H1 (cell line): ENCODE measurements around the gene GRIP2. TPM values are rescaled to one million over a fixed set of nuclear protein-coding genes. Genes with fewer than 3 reads are reported as not detected.

Experiments
- CTCF ChIA-PET: fragments of 300-600 bp; sonication (Branson Sonifier 250); formaldehyde crosslinking; loops from one replicate; lab custom pipeline; 2021; ENCODE audit not compliant: partially characterized antibody; lab: Charles Lee
- POLR2A ChIA-PET: fragments of 300-600 bp; sonication (Branson Sonifier 250); formaldehyde crosslinking; loops from one replicate; lab custom pipeline; 2021; ENCODE audit warnings: inconsistent platforms; ENCODE audit not compliant: partially characterized antibody; lab: Charles Lee
- DNase-seq, 2 experiments: peaks; one replicate each; pipeline versions ENCODE4 v3.0.0 to v3.0.0-alpha.2; 2010 to 2022; ENCODE audit warnings: low spot score in 2 of 2, low read depth in 1 of 2, mixed read lengths in 1 of 2
- FAIRE-seq: peaks from 2 replicates; lab custom pipeline; 2011; peaks lifted over from hg19 to GRCh38; lab: Jason Lieb, UNC
- H2AFZ ChIP-seq: 2 replicates; pipeline ENCODE4 v1.8.1; 2012; ENCODE audit warnings: low read length, inconsistent platforms
- H2AK5ac ChIP-seq: 2 replicates; pipeline ENCODE4 v1.6.1; 2013; ENCODE audit warnings: low read depth, low read length
- H2BK120ac ChIP-seq: replicated peaks from 2 replicates; pipeline ENCODE3; 2013; ENCODE audit warnings: low read depth, low read length, inconsistent platforms
- H2BK12ac ChIP-seq: 2 replicates; pipeline ENCODE4 v1.6.1; 2013; ENCODE audit warnings: low read depth, low read length
- H2BK15ac ChIP-seq: 2 replicates; pipeline ENCODE4 v1.6.1; 2013; ENCODE audit warnings: low read length
- H2BK20ac ChIP-seq: 2 replicates; pipeline ENCODE4 v1.6.1; 2013; ENCODE audit warnings: low read length
- H2BK5ac ChIP-seq: 2 replicates; pipeline ENCODE4 v1.6.1; 2013; ENCODE audit warnings: low read depth, low read length
- H3K14ac ChIP-seq: 2 replicates; pipeline ENCODE4 v1.6.1; 2013; ENCODE audit warnings: inconsistent platforms; ENCODE audit not compliant: insufficient read length
- H3K18ac ChIP-seq: 2 replicates; pipeline ENCODE4 v1.6.1; 2013; ENCODE audit warnings: low read length; ENCODE audit errors: extremely low read depth
- H3K23ac ChIP-seq: 2 replicates; pipeline ENCODE4 v1.6.1; 2013; ENCODE audit warnings: inconsistent platforms; ENCODE audit not compliant: insufficient read length
- H3K23me2 ChIP-seq: 2 replicates; pipeline ENCODE4 v1.6.1; 2013; ENCODE audit warnings: low read depth, low read length
- H3K27ac ChIP-seq: 2 replicates; pipeline ENCODE4 v1.6.1; 2011; ENCODE audit warnings: low read depth, low read length, inconsistent platforms
- H3K27me3 ChIP-seq, 4 experiments: replicated peaks in 1 of 4; 1 replicate in 1 of 4; 2 replicates in 3 of 4; pipeline versions ENCODE4 v1.6.1 to v1.8.1; 2011 to 2013; ENCODE audit warnings: low read length in 3 of 4, mild to moderate bottlenecking in 3 of 4, inconsistent platforms in 2 of 4, mixed read lengths in 2 of 4, moderate library complexity in 1 of 4; ENCODE audit not compliant: control insufficient read depth in 3 of 4, insufficient read depth in 3 of 4; ENCODE audit errors: extremely low read depth in 1 of 4
- H3K36me3 ChIP-seq, 4 experiments: 2 replicates each; pipeline versions ENCODE4 v1.6.1 to v1.8.1; 2011 to 2013; ENCODE audit warnings: mild to moderate bottlenecking in 4 of 4, low read length in 3 of 4, moderate library complexity in 2 of 4, control low read depth in 1 of 4, inconsistent platforms in 1 of 4; ENCODE audit not compliant: insufficient read depth in 4 of 4, control insufficient read depth in 2 of 4
- H3K4ac ChIP-seq: replicated peaks from 2 replicates; pipeline ENCODE3; 2013; ENCODE audit warnings: low read length, low read depth, mixed read lengths, inconsistent platforms; ENCODE audit not compliant: insufficient read length
- H3K4me1 ChIP-seq, 4 experiments: replicated peaks in 1 of 4; 1 replicate in 1 of 4; 2 replicates in 3 of 4; pipeline versions ENCODE4 v1.6.1 to v1.8.1; 2011 to 2013; ENCODE audit warnings: low read length in 3 of 4, inconsistent platforms in 2 of 4, mixed read lengths in 1 of 4; ENCODE audit not compliant: insufficient read depth in 4 of 4, control insufficient read depth in 3 of 4
- H3K4me2 ChIP-seq, 2 experiments: 2 replicates each; pipeline versions ENCODE4 v1.6.1 to v1.8.1; 2011 to 2013; ENCODE audit warnings: low read depth in 2 of 2, low read length in 2 of 2, control low read depth in 1 of 2, inconsistent platforms in 1 of 2, mild to moderate bottlenecking in 1 of 2; ENCODE audit not compliant: insufficient read depth in 1 of 2
- H3K4me3 ChIP-seq, 4 experiments: fragments of 200-600, 300-600 bp in 1 of 4; sonication (generic), shearing (Covaris generic), sonication (Bioruptor Twin) in 1 of 4; 2 replicates each; pipeline versions ENCODE4 v1.5.1 to v1.8.1; 2011 to 2016; ENCODE audit warnings: low read length in 4 of 4, low read depth in 3 of 4, control low read depth in 2 of 4, inconsistent platforms in 2 of 4, mild to moderate bottlenecking in 2 of 4, mixed read lengths in 1 of 4, moderate library complexity in 1 of 4; ENCODE audit not compliant: insufficient read depth in 2 of 4; ENCODE audit errors: extremely low read depth in 1 of 4
- H3K56ac ChIP-seq: replicated peaks from 2 replicates; pipeline ENCODE3; 2013; ENCODE audit warnings: low read depth, mild to moderate bottlenecking, mixed read lengths, low read length, inconsistent platforms; ENCODE audit not compliant: insufficient read length
- H3K79me1 ChIP-seq: 2 replicates; pipeline ENCODE4 v1.6.1; 2013; ENCODE audit warnings: low read depth, low read length, control low read depth
- H3K79me2 ChIP-seq, 2 experiments: 2 replicates each; pipeline versions ENCODE4 v1.6.1 to v1.8.1; 2012 to 2013; ENCODE audit warnings: low read length in 2 of 2, mild to moderate bottlenecking in 2 of 2, inconsistent platforms in 1 of 2; ENCODE audit not compliant: insufficient read depth in 2 of 2, control insufficient read depth in 1 of 2
- H3K9ac ChIP-seq, 4 experiments: replicated peaks in 1 of 4; 1 replicate in 1 of 4; 2 replicates in 3 of 4; pipeline versions ENCODE4 v1.6.1 to v1.8.1; 2011 to 2013; ENCODE audit warnings: low read depth in 3 of 4, low read length in 3 of 4, control low read depth in 2 of 4, mild to moderate bottlenecking in 2 of 4, moderate library complexity in 2 of 4, inconsistent platforms in 1 of 4; ENCODE audit errors: extremely low read depth in 1 of 4
- H3K9me3 ChIP-seq, 2 experiments: 2 replicates each; pipeline versions ENCODE4 v1.6.1 to v1.8.1; 2012 to 2013; ENCODE audit warnings: mild to moderate bottlenecking in 2 of 2, moderate library complexity in 2 of 2, control low read depth in 1 of 2, inconsistent platforms in 1 of 2, low read depth in 1 of 2, low read length in 1 of 2, mixed read lengths in 1 of 2; ENCODE audit not compliant: insufficient read depth in 2 of 2
- H4K20me1 ChIP-seq, 2 experiments: replicated peaks in 1 of 2; 2 replicates each; pipeline versions ENCODE3 to v1.8.1; 2011 to 2013; ENCODE audit warnings: inconsistent platforms in 2 of 2, low read length in 2 of 2, mild to moderate bottlenecking in 1 of 2; ENCODE audit not compliant: insufficient read depth in 2 of 2, control insufficient read depth in 1 of 2
- H4K5ac ChIP-seq: 2 replicates; pipeline ENCODE4 v1.6.1; 2013; ENCODE audit warnings: low read length, low read depth, mixed read lengths, inconsistent platforms; ENCODE audit not compliant: insufficient read length
- H4K8ac ChIP-seq: 2 replicates; pipeline ENCODE4 v1.8.0; 2013; ENCODE audit warnings: mild to moderate bottlenecking, moderate library complexity, low read length, inconsistent platforms; ENCODE audit not compliant: insufficient read depth; ENCODE audit errors: extremely low read depth
- H4K91ac ChIP-seq: replicated peaks from 2 replicates; pipeline ENCODE3; 2013; ENCODE audit warnings: low read length, mixed read lengths, inconsistent platforms; ENCODE audit not compliant: insufficient read length
- CHD2 ChIP-seq: IDR thresholded peaks from 2 replicates; pipeline ENCODE4 v1.6.1; 2012; ENCODE audit warnings: low read length, improper control_type of control experiment
- EP300 ChIP-seq, 2 experiments: IDR thresholded peaks; 1 replicate in 1 of 2; 2 replicates in 1 of 2; pipeline ENCODE4 v1.6.1; 2011 to 2012; ENCODE audit warnings: low read depth in 2 of 2, low read length in 2 of 2, mild to moderate bottlenecking in 2 of 2, borderline replicate concordance in 1 of 2, inconsistent platforms in 1 of 2, moderate library complexity in 1 of 2
- GABPA ChIP-seq: IDR thresholded peaks from 2 replicates; pipeline ENCODE4 v1.6.1; 2011; ENCODE audit warnings: mild to moderate bottlenecking, low read length, moderate library complexity, borderline replicate concordance; ENCODE audit not compliant: insufficient read depth
- HDAC2 ChIP-seq, 2 experiments: fragments of 300-600 bp in 1 of 2; sonication (generic) in 1 of 2; IDR thresholded peaks; 2 replicates each; pipeline ENCODE4 v1.6.1; 2011 to 2012; ENCODE audit warnings: low read depth in 2 of 2, low read length in 2 of 2, mild to moderate bottlenecking in 2 of 2, moderate library complexity in 2 of 2, borderline replicate concordance in 1 of 2, inconsistent platforms in 1 of 2
- JUND ChIP-seq: IDR thresholded peaks from 2 replicates; pipeline ENCODE4 v1.6.1; 2011; ENCODE audit warnings: mild to moderate bottlenecking, improper control_type of control experiment, low read length
- NANOG ChIP-seq: IDR thresholded peaks from 2 replicates; pipeline ENCODE4 v1.6.1; 2011; ENCODE audit warnings: low read length, low read depth, mild to moderate bottlenecking, inconsistent platforms; ENCODE audit not compliant: insufficient read depth, poor library complexity, severe bottlenecking
- SIN3A ChIP-seq, 2 experiments: IDR thresholded peaks in 1 of 2; conservative IDR thresholded peaks in 1 of 2; 2 replicates each; pipeline ENCODE4 v1.6.1; 2011 to 2012; ENCODE audit warnings: low read length in 2 of 2, improper control_type of control experiment in 1 of 2, low read depth in 1 of 2, mild to moderate bottlenecking in 1 of 2
- TAF1 ChIP-seq: IDR thresholded peaks from 2 replicates; pipeline ENCODE4 v1.6.1; 2011; ENCODE audit warnings: mild to moderate bottlenecking, low read depth, low read length
- TBP ChIP-seq: IDR thresholded peaks from 2 replicates; pipeline ENCODE4 v1.6.1; 2011; ENCODE audit warnings: low read depth, low read length, improper control_type of control experiment
- TEAD4 ChIP-seq: IDR thresholded peaks from 2 replicates; pipeline ENCODE4 v1.6.1; 2012; ENCODE audit warnings: low read depth, low read length, inconsistent platforms, mixed read lengths
- WGBS, 2 experiments: shearing (Covaris generic) in 1 of 2; methylation state at CpG; one replicate each; pipeline versions ENCODE4 v1.1.6 to v1.1.7; 2013 to 2015; ENCODE audit warnings: low lambda C conversion rate in 2 of 2, mixed read lengths in 2 of 2, inconsistent platforms in 1 of 2, low coverage in 1 of 2, missing lambda C conversion rate in 1 of 2; ENCODE audit not compliant: insufficient replicate concordance in 2 of 2, insufficient coverage in 1 of 2, insufficient read length in 1 of 2; ENCODE audit errors: extremely low coverage in 1 of 2, missing lambda C conversion rate in 1 of 2; 5-methylcytosine and 5-hydroxymethylcytosine counted together
- polyA plus RNA-seq, 7 experiments: library from polyadenylated mRNA; depleted of rRNA in 3 of 7; stranded (reverse) in 5 of 7; unstranded in 2 of 7; fragments of >200 nt in 5 of 7; fragments of 200-250 nt in 2 of 7; gene quantifications; 1 replicate in 5 of 7; 2 replicates in 1 of 7; 4 replicates in 1 of 7; pipeline versions ENCODE4 v1.2.1 to v1.2.3, GENCODE V29; 2011 to 2013; ENCODE audit warnings: missing spikeins in 2 of 7, mixed read lengths in 2 of 7
- total RNA-seq: library from RNA; stranded (reverse); fragmentation: NEBNext Ultra II Directional; extraction: Animal tissue kit (Norgen Biotek cat#: 25700); gene quantifications from 2 replicates; pipeline ENCODE4 v1.2.1, GENCODE V29; 2021
- TF ChIP-seq, protein P1 (sequence below): IDR thresholded peaks from 2 replicates; pipeline ENCODE4 v1.6.1; 2011; ENCODE audit warnings: low read length, improper control_type of control experiment

Gene GRIP2
- total and polyA plus RNA-seq, 2 of the 8 experiments (the other 6 are each of a cell fraction or from before 2014, with no cell fraction given), result 2.5 to 6.4 TPM

DNA sequence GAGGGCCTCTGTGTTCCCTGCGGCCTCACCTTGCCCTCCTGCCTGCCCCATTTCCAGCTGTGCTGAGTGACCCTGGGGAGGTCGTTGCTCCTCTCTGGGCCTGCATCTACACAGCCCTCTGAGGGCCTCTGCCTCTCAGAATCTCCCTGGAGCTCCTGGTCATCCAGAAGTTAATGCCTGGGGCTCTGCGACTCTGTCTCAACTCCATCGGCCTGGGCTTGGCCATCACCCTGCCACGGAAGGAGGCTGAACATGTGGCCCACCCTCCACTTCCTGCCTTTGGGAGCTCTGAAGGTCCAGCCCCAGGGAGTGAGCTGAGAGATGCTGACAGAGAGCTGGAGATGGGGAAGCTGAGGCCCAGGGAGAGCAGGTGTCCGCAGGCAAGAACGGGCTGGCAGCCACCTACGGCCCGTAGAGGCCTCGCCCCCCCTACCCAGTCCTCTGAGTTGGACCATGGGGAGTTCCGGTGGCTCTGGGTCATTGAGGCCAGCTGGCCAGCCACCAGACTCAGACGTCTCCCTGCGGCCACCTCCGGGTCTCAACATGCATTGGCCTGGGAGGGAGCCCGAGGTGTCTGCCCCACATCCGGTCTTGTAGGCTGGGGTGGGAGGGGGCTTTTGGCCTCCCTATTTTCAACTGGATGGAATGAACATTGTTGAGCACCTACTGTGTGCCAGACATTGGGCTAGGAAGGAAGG lies 34.2 kb downstream of the GRIP2 start:
- H2BK20ac ChIP-seq, result no peak overlapping the region
- H3K18ac ChIP-seq, result no peak overlapping the region
- no peak overlapping the region for H3K4ac ChIP-seq
- H2AFZ ChIP-seq, result no peak overlapping the region
- H4K8ac ChIP-seq, result no peak overlapping the region
- no peaks in the 10 kb centered on the region for H3K79me1 ChIP-seq
- no peak overlapping the region for H3K27ac ChIP-seq
- no peak overlapping the region for H2BK15ac ChIP-seq
- no peak overlapping the region for H3K14ac ChIP-seq
- H3K27me3 ChIP-seq, result no peaks in the 10 kb centered on the region
- no peaks in the 10 kb centered on the region for H4K20me1 ChIP-seq
- FAIRE-seq (no peak), DNase-seq (no peak)
- no peak overlapping the region; the same call in 1 of the 2 replicates for H2AK5ac ChIP-seq
- no peak overlapping the region for H3K4me2 ChIP-seq
- H3K4me3 ChIP-seq, result no peak overlapping the region
- H3K56ac ChIP-seq, result no peak overlapping the region
- no peak overlapping the region for H4K5ac ChIP-seq
- H3K36me3 ChIP-seq, result no peaks in the 10 kb centered on the region
- POLR2A ChIA-PET, result no interaction called here
- no peaks in the 10 kb centered on the region for H3K79me2 ChIP-seq
- H3K23me2 ChIP-seq, result no peaks in the 10 kb centered on the region
- H2BK5ac ChIP-seq, result no peak overlapping the region
- 87% methylated on average over 16 of the region's 16 CpGs; no CpG with 5 or more reads in 1 of the 2 experiments for WGBS, 2 experiments
- H2BK12ac ChIP-seq, result no peak overlapping the region
- no peak overlapping the region for H3K9ac ChIP-seq
- H3K23ac ChIP-seq, result no peak overlapping the region
- peaks cover 0 to 6% (median 3%) of the 10 kb centered on the region in 4 experiments; a peak in 3 of 7 replicates for H3K4me1 ChIP-seq
- H2BK120ac ChIP-seq, result no peak overlapping the region
- H3K9me3 ChIP-seq, result peaks cover 6 to 9% of the 10 kb centered on the region in 2 experiments; a peak in 3 of 4 replicates
- no peak overlapping the region for H4K91ac ChIP-seq
- CTCF ChIA-PET, result interaction anchor here (0.7 to 11.6 kb wide), 13 partner anchors 9 to 415 kb away, joined by 3 to 280 read pairs (median 3); no protein-coding TSS in a partner anchor
- TF ChIP-seq JUND, result no peak
- no peak for TF ChIP-seq EP300 (IDR thresholded peaks at IDR 0.05; ENCODE audit: borderline replicate concordance in 1 of 2, low read depth in 2 of 2, low read length in 2 of 2)
- no peak for TF ChIP-seq SIN3A (conservative IDR thresholded peaks at IDR 0.05 in 1 of 2, IDR thresholded peaks at IDR 0.05 in 1 of 2; ENCODE audit: low read depth in 1 of 2, low read length in 2 of 2)
- no peak for TF ChIP-seq NANOG
- TF ChIP-seq GABPA, result no peak
- no peak for TF ChIP-seq TAF1
- TF ChIP-seq TEAD4, result no peak
- no peak for TF ChIP-seq HDAC2 (IDR thresholded peaks at IDR 0.05; ENCODE audit: borderline replicate concordance in 1 of 2, low read depth in 2 of 2, low read length in 2 of 2)
- TF ChIP-seq, protein P1, sequence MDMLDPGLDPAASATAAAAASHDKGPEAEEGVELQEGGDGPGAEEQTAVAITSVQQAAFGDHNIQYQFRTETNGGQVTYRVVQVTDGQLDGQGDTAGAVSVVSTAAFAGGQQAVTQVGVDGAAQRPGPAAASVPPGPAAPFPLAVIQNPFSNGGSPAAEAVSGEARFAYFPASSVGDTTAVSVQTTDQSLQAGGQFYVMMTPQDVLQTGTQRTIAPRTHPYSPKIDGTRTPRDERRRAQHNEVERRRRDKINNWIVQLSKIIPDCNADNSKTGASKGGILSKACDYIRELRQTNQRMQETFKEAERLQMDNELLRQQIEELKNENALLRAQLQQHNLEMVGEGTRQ, result no peak
- TF ChIP-seq CHD2, result no peak
- no peak for TF ChIP-seq TBP
